Panc1 (cell line): ENCODE data around the gene JOSD1. TPM values are rescaled to one million over a fixed set of nuclear protein-coding genes. Genes with fewer than 3 reads are reported as not detected.

Experiments
- ATAC-seq: fragments of 200-7000 bp; cut with Tn5 transposase; 2 replicates; pipeline ENCODE4 v1.9.1; 2020; ENCODE audit warnings: mild to moderate bottlenecking, moderate library complexity
- BruUV-seq: library from RNA; stranded (reverse); fragments of 400-500 nt; replicated peaks from 2 replicates; lab custom pipeline; 2021; lab: Mats Ljungman, UMichigan
- CTCF ChIA-PET: fragments of 300-600 bp; sonication (Branson Sonifier 250); formaldehyde crosslinking; loops from one replicate; lab custom pipeline; 2022; ENCODE audit warnings: antibody characterized with exemption; lab: Charles Lee
- POLR2A ChIA-PET: fragments of 300-600 bp; sonication (Branson Sonifier 250); formaldehyde crosslinking; loops from one replicate; lab custom pipeline; 2022; ENCODE audit warnings: antibody characterized with exemption; lab: Charles Lee
- DNase-seq: peaks from one replicate; pipeline ENCODE4 v3.0.0-alpha.2; 2010; ENCODE audit warnings: low read depth, low spot score
- H3K27ac ChIP-seq: 2 replicates; pipeline ENCODE4 v1.5.1; 2011; ENCODE audit warnings: mild to moderate bottlenecking, low read length, inconsistent platforms
- H3K27me3 ChIP-seq: fragments of 200-500 bp; sonication (Bioruptor generic); 2 replicates; pipeline ENCODE4 v1.6.0; 2014; ENCODE audit warnings: low read length, inconsistent platforms; ENCODE audit not compliant: control insufficient read depth, insufficient read depth
- H3K36me3 ChIP-seq: fragments of 200-500 bp; sonication (Bioruptor generic); 2 replicates; pipeline ENCODE4 v1.5.1; 2014; ENCODE audit warnings: inconsistent platforms, mild to moderate bottlenecking, low read length, moderate library complexity; ENCODE audit not compliant: control insufficient read depth, insufficient read depth
- H3K4me1 ChIP-seq: 2 replicates; pipeline ENCODE4 v1.5.1; 2011; ENCODE audit warnings: inconsistent platforms, mild to moderate bottlenecking, low read length, moderate library complexity; ENCODE audit not compliant: control insufficient read depth, insufficient read depth
- H3K4me3 ChIP-seq, 2 experiments: 2 replicates each; pipeline ENCODE4 v1.5.1; 2011 to 2012; ENCODE audit warnings: low read depth in 2 of 2, low read length in 2 of 2, mild to moderate bottlenecking in 2 of 2, inconsistent platforms in 1 of 2, moderate library complexity in 1 of 2
- H3K9me3 ChIP-seq: fragments of 200-500 bp; sonication (Bioruptor generic); 2 replicates; pipeline ENCODE4 v1.5.1; 2014; ENCODE audit warnings: low read depth, mild to moderate bottlenecking, inconsistent platforms, low read length, moderate library complexity; ENCODE audit not compliant: control insufficient read depth, insufficient read depth
- CTCF ChIP-seq: fragments of 450-650 bp; IDR thresholded peaks from 2 replicates; pipeline ENCODE4 v1.5.1; 2017; ENCODE audit warnings: mild to moderate bottlenecking
- POLR2AphosphoS5 ChIP-seq: IDR thresholded peaks from 2 replicates; pipeline ENCODE4 v1.6.1; 2012; ENCODE audit warnings: mild to moderate bottlenecking, low read depth, low read length, moderate library complexity
- REST ChIP-seq, 2 experiments: IDR thresholded peaks; 2 replicates each; pipeline ENCODE4 v1.6.1; 2011 to 2012; ENCODE audit warnings: low read depth in 2 of 2, control low read depth in 1 of 2, low read length in 1 of 2, mild to moderate bottlenecking in 1 of 2, moderate library complexity in 1 of 2; ENCODE audit not compliant: insufficient read depth in 1 of 2
- SIN3A ChIP-seq: IDR thresholded peaks from 2 replicates; pipeline ENCODE4 v1.6.1; 2012; ENCODE audit warnings: low read depth, mild to moderate bottlenecking, low read length, moderate library complexity, borderline replicate concordance; ENCODE audit not compliant: insufficient read depth
- TCF7L2 ChIP-seq: IDR thresholded peaks from 2 replicates; pipeline ENCODE4 v1.6.1; 2011; ENCODE audit warnings: mild to moderate bottlenecking, low read depth, low read length, inconsistent platforms
- in situ Hi-C: cut with HindIII; loops from 2 replicates; pipeline ENCODE4 v1.10.0; 2016; ENCODE audit warnings: low sequenced_read_pairs, low pct_unique_long_range_greater_than_20kb
- intact Hi-C: fragments of 100-400 bp; cut with micrococcal nuclease; formaldehyde crosslinking; loops from one replicate; pipeline ENCODE4 v1.10.0; 2022; ENCODE audit not compliant: unreplicated experiment
- total RNA-seq: library from RNA; stranded (reverse); gene quantifications from one replicate; pipeline ENCODE4 v1.2.1, GENCODE V29; 2021; ENCODE audit not compliant: unreplicated experiment

Gene JOSD1
- total RNA-seq, 1 experiment from 2014 or later, result 35.1 TPM

- no peak for DNase-seq
- H3K9me3 ChIP-seq, result no peaks in the 10 kb centered on the region
- POLR2A ChIA-PET, result no interaction called here
- intact Hi-C loops, result no loop called here
- no peak overlapping the region for H3K27ac ChIP-seq
- no peaks in the 10 kb centered on the region for H3K4me1 ChIP-seq
- ATAC-seq, result peak; percentile 72
- H3K4me3 ChIP-seq, result no peak overlapping the region
- no peaks in the 10 kb centered on the region for H3K27me3 ChIP-seq
- TF ChIP-seq REST (IDR thresholded peaks at IDR 0.05; ENCODE audit: insufficient read depth in 1 of 2, low read depth in 2 of 2, low read length in 1 of 2) (no peak), POLR2AphosphoS5 (no peak), CTCF (peak; percentile 67), TCF7L2 (no peak), SIN3A (no peak)
- in situ Hi-C loops, result no loop called here
- CTCF ChIA-PET, result interaction anchor here (0.6 kb wide), 1 partner anchor 10 kb away, joined by 9 read pairs; no protein-coding TSS in a partner anchor
- peaks cover 7% of the 10 kb centered on the region; the same call in 1 of the 2 replicates for H3K36me3 ChIP-seq
- BruUV-seq, result no TSS peak
These were observed 24.3 kb upstream of the JOSD1 start for GRCh38 chr22:38724926-38725571.

GRCh38 chr22:38724176-38724575 is 23.4 kb upstream of the JOSD1 start:
- in situ Hi-C loops, result no loop called here
- Histone ChIP-seq H3K27ac (no peak overlapping the region), H3K4me3 (no peak overlapping the region), H3K36me3 (peaks cover 7% of the 10 kb centered on the region; the same call in 1 of the 2 replicates), H3K4me1 (no peaks in the 10 kb centered on the region), H3K9me3 (no peaks in the 10 kb centered on the region), H3K27me3 (no peaks in the 10 kb centered on the region)
- DNase-seq, result no peak
- no TSS peak for BruUV-seq
- ChIA-PET POLR2A (no interaction called here), CTCF (interaction anchor here (0.6 to 1.3 kb wide), 2 partner anchors 9 to 11 kb away, joined by 3 to 9 read pairs; no protein-coding TSS in a partner anchor)
- intact Hi-C loops, result no loop called here
- no peak for ATAC-seq
- TF ChIP-seq POLR2AphosphoS5, result no peak
- no peak for TF ChIP-seq SIN3A
- TF ChIP-seq REST (IDR thresholded peaks at IDR 0.05; ENCODE audit: insufficient read depth in 1 of 2, low read depth in 2 of 2, low read length in 1 of 2), result no peak
- no peak for TF ChIP-seq TCF7L2
- no peak for TF ChIP-seq CTCF
